GM12872 (cell line): ENCODE results near the gene NUTM1.

Experiments used
- CTCF ChIP-seq: IDR thresholded peaks from 3 replicates; pipeline ENCODE4 v1.5.1; 2011; ENCODE audit warnings: low read depth, mild to moderate bottlenecking, low read length, moderate library complexity; ENCODE audit not compliant: insufficient read depth

Gene NUTM1

GRCh38 chr15:34338347-34338746 lies 4.8 kb upstream of the NUTM1 start:
- no peak for TF ChIP-seq CTCF

- TF ChIP-seq CTCF = no peak
Measured at GRCh38 chr15:34339946-34340345, 3.2 kb upstream of the NUTM1 start.

- no peak for TF ChIP-seq CTCF
Measured at GRCh38 chr15:34341381-34342212, 1.5 kb upstream of the NUTM1 start.

- no peak for TF ChIP-seq CTCF
Measured at GRCh38 chr15:34347951-34348638, 5.0 kb downstream of the NUTM1 start.

- no peak for TF ChIP-seq CTCF
Measured at GRCh38 chr15:34348735-34349300, 5.7 kb downstream of the NUTM1 start.

- no peak for TF ChIP-seq CTCF
Measured at GRCh38 chr15:34349769-34350168, 6.7 kb downstream of the NUTM1 start.

- no peak for TF ChIP-seq CTCF
Measured at GRCh38 chr15:34353627-34354026, 10.5 kb downstream of the NUTM1 start.
